ENCODE results near the gene SULT1C2. TPM values are rescaled to one million over a fixed set of nuclear protein-coding genes. Genes with fewer than 3 reads are reported as not detected.

Gene SULT1C2
- total and polyA plus RNA-seq, 2 of the 13 experiments (the other 11 are each of a cell fraction or from before 2014, with no cell fraction given): 4.0 to 6.2 TPM

GRCh38 chr2:108240966-108241365 lies 47.7 kb upstream of the SULT1C2 start (continued):
- TF ChIP-seq CTCF (CRISPR knock-in tag; IDR thresholded peaks at IDR 0.05): no peak
- TF ChIP-seq ZNF350 (CRISPR knock-in tag; IDR thresholded peaks at IDR 0.05; ENCODE audit: borderline replicate concordance, low read depth): no peak
- TF ChIP-seq PITX1 (CRISPR knock-in tag; IDR thresholded peaks at IDR 0.05): no peak
- TF ChIP-seq MAX (IDR thresholded peaks at IDR 0.05): no peak
- TF ChIP-seq ZFP82 (CRISPR knock-in tag; IDR thresholded peaks at IDR 0.05; ENCODE audit: borderline replicate concordance): no peak
- TF ChIP-seq KMT2A (CRISPR knock-in tag; IDR thresholded peaks at IDR 0.05): no peak

- POLR2A ChIA-PET: no interaction called here
- intact Hi-C loops (cut with micrococcal nuclease; ENCODE audit: unreplicated experiment) (no loop called here), in situ Hi-C loops (cut with HindIII; ENCODE audit: extremely low pct_ligation_motif_present, low pct_unique_long_range_greater_than_20kb) (no loop called here)
- no peak for FAIRE-seq
- H4K20me1 ChIP-seq (ENCODE audit: insufficient read depth, low read length): no peaks in the 10 kb centered on the region
- H3K9me3 ChIP-seq (ENCODE audit: low read length): peaks cover 11% of the 10 kb centered on the region; the same call in 1 of the 2 replicates
- no peak for ATAC-seq
- no peak for DNase-seq (ENCODE audit: low spot score)
- H2AFZ ChIP-seq (ENCODE audit: low read length): no peak overlapping the region
- H3K9ac ChIP-seq (ENCODE audit: insufficient read depth, low read depth, low read length): no peak overlapping the region
- H3K27me3 ChIP-seq (ENCODE audit: control insufficient read depth in 1 of 2, insufficient read depth in 2 of 2, low read length in 2 of 2): no peaks in the 10 kb centered on the region
- CTCF ChIA-PET (ENCODE audit: low intra/inter-chr PET ratio, low total read pairs): no interaction called here
- 89% methylated on average over 1 of the region's 1 CpG for WGBS (ENCODE audit: low lambda C conversion rate)
- H3K4me1 ChIP-seq (ENCODE audit: insufficient read depth, low read length): no peaks in the 10 kb centered on the region
- H3K36me3 ChIP-seq (replicated peaks in 1 of 2; ENCODE audit: control insufficient read depth in 1 of 2, insufficient read depth in 2 of 2, low read length in 2 of 2): no peaks in the 10 kb centered on the region
- no peak for TF ChIP-seq MATR3 (CRISPR knock-in tag; IDR thresholded peaks at IDR 0.05)
- TF ChIP-seq POLR2AphosphoS5 (IDR thresholded peaks at IDR 0.05; ENCODE audit: low read depth, low read length): no peak
- TF ChIP-seq FOXC1 (CRISPR knock-in tag; IDR thresholded peaks at IDR 0.05; ENCODE audit: borderline replicate concordance): no peak
- TF ChIP-seq ZNF510 (CRISPR knock-in tag; IDR thresholded peaks at IDR 0.05; ENCODE audit: low read depth): no peak
- no peak for TF ChIP-seq ELF3 (CRISPR knock-in tag; IDR thresholded peaks at IDR 0.05)
- TF ChIP-seq ZBTB44 (CRISPR knock-in tag; IDR thresholded peaks at IDR 0.05): no peak
- no peak for TF ChIP-seq KDM1A (CRISPR knock-in tag; IDR thresholded peaks at IDR 0.05)
- no peak overlapping the region for H3K27ac ChIP-seq (ENCODE audit: extremely low read length, insufficient read depth, low read length)
- BruUV-seq (replicated peaks): no TSS peak
- H3K79me2 ChIP-seq (ENCODE audit: insufficient read depth, low read length): no peaks in the 10 kb centered on the region
- H3K4me3 ChIP-seq (replicated peaks in 1 of 3; ENCODE audit: insufficient read depth in 1 of 3, low read depth in 2 of 3, low read length in 3 of 3): no peak overlapping the region
- no peak overlapping the region for H3K4me2 ChIP-seq (ENCODE audit: low read depth, low read length)
These were observed 45.1 kb upstream of the SULT1C2 start for GRCh38 chr2:108243566-108243965.
